ENCODE results near the gene ADIPOR1.

- TF ChIP-seq EZH2 (IDR thresholded peaks at IDR 0.05; ENCODE audit: insufficient read depth, poor library complexity, severe bottlenecking) = no peak
- no peak for TF ChIP-seq EZH2phosphoT487 (IDR thresholded peaks at IDR 0.05; ENCODE audit: insufficient read depth, low read depth)
Observed at GRCh38 chr1:202935844-202936243, 22.3 kb downstream of the ADIPOR1 start.

All from GM23248 (cell line).